GM12874 (cell line): ENCODE measurements around the gene MINPP1.

ENCODE experiments used
- TF ChIP-seq, protein P1 (sequence below): IDR thresholded peaks from 2 replicates; pipeline ENCODE4 v1.5.1; 2011; ENCODE audit warnings: low read depth, mild to moderate bottlenecking, control low read depth, low read length, moderate library complexity; ENCODE audit not compliant: insufficient read depth

MINPP1 gene

GRCh38 chr10:87557409-87557808 lies 52.7 kb downstream of the MINPP1 start:
- TF ChIP-seq, protein P1, sequence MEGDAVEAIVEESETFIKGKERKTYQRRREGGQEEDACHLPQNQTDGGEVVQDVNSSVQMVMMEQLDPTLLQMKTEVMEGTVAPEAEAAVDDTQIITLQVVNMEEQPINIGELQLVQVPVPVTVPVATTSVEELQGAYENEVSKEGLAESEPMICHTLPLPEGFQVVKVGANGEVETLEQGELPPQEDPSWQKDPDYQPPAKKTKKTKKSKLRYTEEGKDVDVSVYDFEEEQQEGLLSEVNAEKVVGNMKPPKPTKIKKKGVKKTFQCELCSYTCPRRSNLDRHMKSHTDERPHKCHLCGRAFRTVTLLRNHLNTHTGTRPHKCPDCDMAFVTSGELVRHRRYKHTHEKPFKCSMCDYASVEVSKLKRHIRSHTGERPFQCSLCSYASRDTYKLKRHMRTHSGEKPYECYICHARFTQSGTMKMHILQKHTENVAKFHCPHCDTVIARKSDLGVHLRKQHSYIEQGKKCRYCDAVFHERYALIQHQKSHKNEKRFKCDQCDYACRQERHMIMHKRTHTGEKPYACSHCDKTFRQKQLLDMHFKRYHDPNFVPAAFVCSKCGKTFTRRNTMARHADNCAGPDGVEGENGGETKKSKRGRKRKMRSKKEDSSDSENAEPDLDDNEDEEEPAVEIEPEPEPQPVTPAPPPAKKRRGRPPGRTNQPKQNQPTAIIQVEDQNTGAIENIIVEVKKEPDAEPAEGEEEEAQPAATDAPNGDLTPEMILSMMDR = no peak

DNA sequence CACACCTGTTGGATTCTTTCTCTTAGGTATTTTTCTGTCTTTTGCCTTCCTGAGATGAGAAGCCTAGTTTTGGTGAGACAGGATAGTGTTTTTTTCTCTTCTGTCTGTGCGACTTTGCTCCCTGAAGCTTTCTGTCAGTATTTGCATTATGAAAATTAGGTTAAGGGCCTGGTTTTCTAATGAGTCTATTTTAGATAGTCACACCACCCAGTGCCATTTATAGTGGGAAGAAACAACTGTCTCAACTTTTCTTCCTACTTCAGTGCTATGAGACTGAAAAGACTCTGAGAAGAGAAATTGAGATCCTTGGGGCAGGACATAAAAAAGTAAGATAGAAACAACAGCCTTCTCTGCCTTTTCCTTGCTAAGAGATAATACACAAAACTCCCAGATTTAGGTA lies 53.6 kb downstream of the MINPP1 start:
- TF ChIP-seq, protein P1 = no peak

DNA sequence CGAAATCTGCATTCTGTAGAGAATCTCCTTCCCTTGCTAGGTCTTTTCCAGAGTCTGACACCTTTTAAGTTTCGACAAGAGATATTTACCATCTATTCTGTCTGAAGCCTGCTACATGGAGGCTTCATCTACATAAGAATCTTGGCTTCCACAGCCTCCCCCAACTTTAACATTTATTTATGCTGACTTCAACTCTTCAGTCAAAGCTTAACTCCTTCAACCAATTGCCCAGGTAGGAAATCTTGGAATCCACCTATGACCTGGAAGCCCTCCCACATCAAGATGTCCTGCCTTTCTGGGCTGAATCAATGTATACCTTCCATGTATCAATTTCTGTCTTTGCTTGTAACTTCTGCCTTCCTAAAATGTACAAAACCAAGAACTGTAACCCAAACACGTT lies 54.7 kb downstream of the MINPP1 start:
- TF ChIP-seq, protein P1 = no peak

DNA sequence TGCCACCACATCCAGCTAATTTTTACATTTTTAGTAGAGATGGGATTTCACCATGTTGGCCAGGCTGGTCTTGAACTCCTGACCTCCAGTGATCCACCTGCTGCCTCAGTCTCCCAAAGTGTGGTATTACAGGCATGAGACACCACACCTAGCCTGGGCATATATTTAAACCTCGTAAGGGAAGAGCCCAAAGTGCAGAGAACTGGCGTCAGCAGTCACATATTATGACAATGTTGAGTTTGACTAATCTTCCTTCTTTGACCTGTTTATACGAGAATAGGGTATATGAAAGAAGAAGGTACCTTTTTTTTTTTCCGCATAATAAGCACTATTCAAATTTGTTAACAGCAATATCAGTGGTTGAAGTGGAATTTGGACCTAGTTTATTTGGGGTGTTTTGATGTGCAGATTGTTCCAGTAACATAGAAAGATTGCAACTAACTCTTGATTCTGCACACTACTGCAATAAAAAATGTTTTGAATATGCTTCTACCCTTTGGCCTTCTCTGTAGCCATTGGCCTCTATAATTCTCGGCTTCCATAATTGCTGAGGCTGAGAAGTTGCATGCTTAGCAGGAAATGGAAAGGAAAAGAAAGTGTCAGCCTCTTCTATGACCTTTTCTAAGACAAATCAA lies 55.9 kb downstream of the MINPP1 start:
- TF ChIP-seq, protein P1 = no peak

DNA sequence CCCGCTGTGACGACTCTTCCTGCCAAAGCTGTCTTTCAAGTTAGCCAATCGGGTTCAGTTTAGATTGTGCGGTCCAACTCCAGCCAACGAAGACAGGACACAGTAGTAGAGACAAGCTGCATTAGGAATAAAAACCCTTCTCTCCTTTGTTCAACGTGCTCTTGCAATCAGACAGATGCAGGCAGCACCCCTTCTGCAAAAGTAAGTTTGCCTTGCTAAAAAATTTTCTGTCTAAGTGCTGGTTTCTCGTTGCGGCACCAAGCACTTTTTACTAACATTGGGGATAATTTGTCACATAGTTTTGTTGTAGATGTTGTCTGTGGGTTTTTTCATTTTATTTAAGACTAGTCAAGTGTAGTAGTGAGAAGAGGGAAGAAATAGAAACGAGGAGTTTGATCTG lies 58.1 kb downstream of the MINPP1 start:
- TF ChIP-seq, protein P1 = no peak

DNA sequence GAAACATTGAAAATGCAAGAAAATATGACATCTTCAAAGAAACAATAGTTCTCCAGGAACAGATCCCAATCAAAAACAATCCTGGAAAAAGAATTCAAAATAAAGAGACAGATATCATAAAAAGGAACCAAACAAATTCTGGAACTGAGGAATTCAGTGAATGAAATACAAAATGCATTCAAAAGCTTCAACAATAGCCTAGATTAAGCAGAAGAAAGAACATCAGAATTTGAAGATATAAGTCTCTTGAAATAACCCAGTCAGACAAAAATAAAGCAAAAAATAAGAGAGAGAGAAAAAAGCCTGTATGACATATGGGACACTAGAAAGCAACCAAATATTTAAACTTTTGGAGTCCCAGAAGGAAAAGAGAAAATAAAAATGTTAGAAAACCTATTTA lies 60.3 kb downstream of the MINPP1 start:
- TF ChIP-seq, protein P1 = no peak

- TF ChIP-seq, protein P1 = no peak
Measured at GRCh38 chr10:87575851-87576250, 71.2 kb downstream of the MINPP1 start.
